Measurements from ENCODE around the gene MPPED2. TPM values are rescaled to one million over a fixed set of nuclear protein-coding genes. Genes with fewer than 3 reads are reported as not detected.

Gene MPPED2
- total and polyA plus RNA-seq, 2 experiments from 2014 or later: 7.0 to 7.6 TPM

DNA sequence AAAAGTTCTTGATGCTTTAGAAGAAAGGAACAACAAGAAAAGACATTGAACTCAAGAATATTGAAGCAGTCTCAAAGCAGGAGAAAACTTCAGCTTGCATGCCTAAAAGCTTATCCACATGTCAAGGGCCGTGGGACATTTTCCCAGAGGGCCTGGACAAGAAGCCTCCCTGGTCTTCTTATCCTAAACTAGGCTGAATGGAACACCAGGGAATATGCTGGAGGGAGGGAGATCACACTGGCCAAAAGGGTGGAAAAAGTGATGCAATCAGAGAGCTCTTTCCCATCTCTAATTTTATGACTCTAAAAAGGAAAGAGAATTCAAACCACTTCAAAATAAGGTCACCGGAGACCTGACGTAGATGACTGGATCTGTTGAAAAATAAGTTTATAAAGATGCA is 107.2 kb downstream of the MPPED2 start:
- Histone ChIP-seq H3K4me1 (ENCODE audit: insufficient read depth) (peaks cover 30% of the 10 kb centered on the region), H3K4me3 (no peak overlapping the region), H2AFZ (no peak overlapping the region), H3K4me2 (peak overlapping the region; percentile 33), H4K20me1 (ENCODE audit: insufficient read depth, poor library complexity, severe bottlenecking) (no peaks in the 10 kb centered on the region), H3K27ac (peak overlapping the region; percentile 12), H3K9me3 (ENCODE audit: low read depth) (no peaks in the 10 kb centered on the region), H3K9me2 (replicated peaks; ENCODE audit: insufficient read depth) (no peaks in the 10 kb centered on the region), H3K36me3 (replicated peaks; ENCODE audit: insufficient read depth, low read depth) (no peaks in the 10 kb centered on the region), H3K79me2 (no peaks in the 10 kb centered on the region), H3K27me3 (no peaks in the 10 kb centered on the region)
- TF ChIP-seq, protein P1, sequence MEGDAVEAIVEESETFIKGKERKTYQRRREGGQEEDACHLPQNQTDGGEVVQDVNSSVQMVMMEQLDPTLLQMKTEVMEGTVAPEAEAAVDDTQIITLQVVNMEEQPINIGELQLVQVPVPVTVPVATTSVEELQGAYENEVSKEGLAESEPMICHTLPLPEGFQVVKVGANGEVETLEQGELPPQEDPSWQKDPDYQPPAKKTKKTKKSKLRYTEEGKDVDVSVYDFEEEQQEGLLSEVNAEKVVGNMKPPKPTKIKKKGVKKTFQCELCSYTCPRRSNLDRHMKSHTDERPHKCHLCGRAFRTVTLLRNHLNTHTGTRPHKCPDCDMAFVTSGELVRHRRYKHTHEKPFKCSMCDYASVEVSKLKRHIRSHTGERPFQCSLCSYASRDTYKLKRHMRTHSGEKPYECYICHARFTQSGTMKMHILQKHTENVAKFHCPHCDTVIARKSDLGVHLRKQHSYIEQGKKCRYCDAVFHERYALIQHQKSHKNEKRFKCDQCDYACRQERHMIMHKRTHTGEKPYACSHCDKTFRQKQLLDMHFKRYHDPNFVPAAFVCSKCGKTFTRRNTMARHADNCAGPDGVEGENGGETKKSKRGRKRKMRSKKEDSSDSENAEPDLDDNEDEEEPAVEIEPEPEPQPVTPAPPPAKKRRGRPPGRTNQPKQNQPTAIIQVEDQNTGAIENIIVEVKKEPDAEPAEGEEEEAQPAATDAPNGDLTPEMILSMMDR (IDR thresholded peaks at IDR 0.05; ENCODE audit: poor library complexity): no peak
- TF ChIP-seq EZH2 (IDR thresholded peaks at IDR 0.05; ENCODE audit: borderline replicate concordance): no peak
- TF ChIP-seq EZH2phosphoT487 (IDR thresholded peaks at IDR 0.05; ENCODE audit: low read depth, severe bottlenecking, unreplicated experiment): no peak
- 50% methylated on average over 3 of the region's 3 CpGs for WGBS (ENCODE audit: low lambda C conversion rate, missing lambda C conversion rate)
- no peak for DNase-seq (ENCODE audit: low spot score)

DNA sequence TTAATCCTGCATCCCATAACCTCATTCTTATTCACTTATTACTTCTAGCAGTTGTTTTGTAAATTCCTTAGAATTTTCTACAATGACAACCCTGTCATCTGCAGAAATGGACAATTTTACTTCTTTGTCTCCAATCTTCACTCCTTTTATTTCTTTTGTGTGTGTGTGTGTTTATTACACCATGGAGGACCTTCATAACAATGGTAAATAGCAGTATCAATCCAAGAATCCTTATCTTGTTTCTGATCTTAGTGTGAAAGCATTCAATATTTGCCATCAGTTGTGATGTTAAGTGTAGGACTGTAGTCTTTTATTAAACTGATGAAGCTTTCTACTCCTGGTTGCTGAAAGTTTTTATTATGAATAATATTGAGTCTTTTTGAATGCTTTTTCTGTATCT is 109.1 kb downstream of the MPPED2 start:
- no peaks in the 10 kb centered on the region for H4K20me1 ChIP-seq (ENCODE audit: insufficient read depth, poor library complexity, severe bottlenecking)
- no peak overlapping the region for H3K4me3 ChIP-seq
- TF ChIP-seq EZH2 (IDR thresholded peaks at IDR 0.05; ENCODE audit: borderline replicate concordance) (no peak), EZH2phosphoT487 (IDR thresholded peaks at IDR 0.05; ENCODE audit: low read depth, severe bottlenecking, unreplicated experiment) (no peak)
- H3K27me3 ChIP-seq: no peaks in the 10 kb centered on the region
- H2AFZ ChIP-seq: no peak overlapping the region
- no peaks in the 10 kb centered on the region for H3K36me3 ChIP-seq (replicated peaks; ENCODE audit: insufficient read depth, low read depth)
- H3K9me3 ChIP-seq (ENCODE audit: low read depth): no peaks in the 10 kb centered on the region
- DNase-seq (ENCODE audit: low spot score): no peak
- H3K4me1 ChIP-seq (ENCODE audit: insufficient read depth): peaks cover 30% of the 10 kb centered on the region
- H3K9me2 ChIP-seq (replicated peaks; ENCODE audit: insufficient read depth): no peaks in the 10 kb centered on the region
- H3K4me2 ChIP-seq: no peak overlapping the region
- no peak overlapping the region for H3K27ac ChIP-seq
- H3K79me2 ChIP-seq: no peaks in the 10 kb centered on the region

DNA sequence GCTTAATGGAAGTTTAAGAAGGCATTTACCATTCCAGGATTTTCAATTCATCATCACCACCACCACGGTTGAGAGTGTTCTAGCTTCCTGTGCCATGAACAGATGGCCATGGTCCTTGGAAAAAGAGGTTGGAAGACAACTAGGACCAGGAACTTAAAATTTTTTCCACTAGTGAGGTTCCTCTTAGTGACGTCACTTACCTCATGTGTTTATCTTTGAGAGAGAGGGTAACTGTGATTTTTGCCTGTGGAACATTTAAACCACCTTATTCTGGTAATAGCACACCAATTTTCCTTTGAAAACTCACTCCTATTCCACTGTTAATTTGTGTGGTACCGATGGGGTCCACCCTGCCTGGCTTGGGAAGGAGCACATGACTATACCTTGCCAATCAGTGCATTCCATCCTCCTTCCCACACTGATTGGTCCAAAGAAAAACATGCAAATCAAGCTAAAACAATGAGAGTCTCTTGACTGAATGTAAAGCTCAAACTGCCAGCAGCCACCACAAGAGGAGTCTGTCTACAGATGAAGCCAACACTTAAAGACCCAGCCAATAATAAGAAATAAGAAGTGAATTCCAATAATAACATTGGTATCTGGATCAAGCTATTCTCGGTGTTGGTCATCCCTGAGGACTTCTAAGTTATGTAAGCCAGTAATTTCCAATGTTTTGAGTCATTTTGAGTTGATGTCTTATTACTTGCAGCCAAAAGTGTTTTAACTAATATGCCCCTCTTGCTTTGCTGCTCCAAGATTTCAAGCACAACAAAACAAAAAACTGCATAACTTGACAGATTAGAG is 111.8 kb downstream of the MPPED2 start:
- Histone ChIP-seq H4K20me1 (ENCODE audit: insufficient read depth, poor library complexity, severe bottlenecking) (no peaks in the 10 kb centered on the region), H3K4me2 (no peak overlapping the region), H3K79me2 (no peaks in the 10 kb centered on the region), H3K4me3 (no peak overlapping the region), H2AFZ (no peak overlapping the region), H3K36me3 (replicated peaks; ENCODE audit: insufficient read depth, low read depth) (no peaks in the 10 kb centered on the region), H3K9me3 (ENCODE audit: low read depth) (no peaks in the 10 kb centered on the region), H3K27ac (no peak overlapping the region), H3K4me1 (ENCODE audit: insufficient read depth) (peaks cover 7% of the 10 kb centered on the region), H3K27me3 (no peaks in the 10 kb centered on the region), H3K9me2 (replicated peaks; ENCODE audit: insufficient read depth) (no peaks in the 10 kb centered on the region)
- WGBS (ENCODE audit: low lambda C conversion rate, missing lambda C conversion rate): 86% methylated on average over 4 of the region's 4 CpGs
- TF ChIP-seq EZH2phosphoT487 (IDR thresholded peaks at IDR 0.05; ENCODE audit: low read depth, severe bottlenecking, unreplicated experiment): no peak
- TF ChIP-seq, protein P1 (IDR thresholded peaks at IDR 0.05; ENCODE audit: poor library complexity): no peak
- no peak for TF ChIP-seq EZH2 (IDR thresholded peaks at IDR 0.05; ENCODE audit: borderline replicate concordance)
- DNase-seq (ENCODE audit: low spot score): no peak

DNA sequence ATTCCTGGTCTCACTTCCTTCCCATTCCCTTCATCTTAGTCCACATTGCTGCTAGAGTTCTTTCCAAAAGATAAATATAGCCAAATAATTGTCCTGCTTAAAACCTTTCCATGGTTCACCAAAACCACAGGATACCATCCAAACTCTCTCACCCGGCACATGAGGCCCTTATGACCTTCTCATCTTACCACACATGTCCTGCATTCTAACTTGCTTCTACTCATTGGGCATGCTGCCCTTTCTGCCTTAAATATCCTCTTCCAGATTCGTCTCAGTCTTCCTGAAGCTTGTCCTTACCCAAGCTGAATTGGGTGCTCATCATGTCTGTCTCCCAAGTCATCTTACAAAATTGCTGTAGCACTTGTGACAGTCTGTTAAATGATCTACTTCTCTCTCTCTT is 114.9 kb downstream of the MPPED2 start:
- Histone ChIP-seq H3K4me2 (no peak overlapping the region), H3K27me3 (no peaks in the 10 kb centered on the region), H3K79me2 (no peaks in the 10 kb centered on the region), H3K27ac (no peak overlapping the region), H3K4me3 (no peak overlapping the region), H3K9me2 (replicated peaks; ENCODE audit: insufficient read depth) (no peaks in the 10 kb centered on the region), H3K36me3 (replicated peaks; ENCODE audit: insufficient read depth, low read depth) (no peaks in the 10 kb centered on the region), H3K9me3 (ENCODE audit: low read depth) (no peaks in the 10 kb centered on the region), H2AFZ (no peak overlapping the region), H4K20me1 (ENCODE audit: insufficient read depth, poor library complexity, severe bottlenecking) (no peaks in the 10 kb centered on the region), H3K4me1 (ENCODE audit: insufficient read depth) (no peaks in the 10 kb centered on the region)
- no peak for DNase-seq (ENCODE audit: low spot score)
- WGBS (ENCODE audit: low lambda C conversion rate, missing lambda C conversion rate): 79% methylated on average over 2 of the region's 2 CpGs
- TF ChIP-seq EZH2 (IDR thresholded peaks at IDR 0.05; ENCODE audit: borderline replicate concordance) (no peak), EZH2phosphoT487 (IDR thresholded peaks at IDR 0.05; ENCODE audit: low read depth, severe bottlenecking, unreplicated experiment) (no peak)
- TF ChIP-seq, protein P1 (IDR thresholded peaks at IDR 0.05; ENCODE audit: poor library complexity): no peak

Data from hepatocyte (in vitro differentiated cells).